Neural cell (in vitro differentiated cells): ENCODE results near the gene TRIM9. TPM values are rescaled to one million over a fixed set of nuclear protein-coding genes. Genes with fewer than 3 reads are reported as not detected.

Source experiments
- H2AFZ ChIP-seq: fragments of 200-600, 300-800 bp; sonication (generic), shearing (Covaris generic); 2 replicates; pipeline ENCODE4 v1.6.0; 2014; ENCODE audit warnings: low read depth, mild to moderate bottlenecking, antibody characterized with exemption, low read length, moderate library complexity
- H3F3A ChIP-seq: fragments of 200-600 bp; shearing (Covaris generic); 2 replicates; pipeline ENCODE4 v1.6.1; 2016; ENCODE audit warnings: mild to moderate bottlenecking, moderate library complexity, mixed read lengths, antibody characterized with exemption, low read length; ENCODE audit not compliant: insufficient read depth, poor library complexity, severe bottlenecking
- H3K27ac ChIP-seq: fragments of 200-600, 300-800 bp; sonication (generic), shearing (Covaris generic); 2 replicates; pipeline ENCODE4 v1.5.1; 2014; ENCODE audit warnings: mild to moderate bottlenecking, low read length, moderate library complexity
- H3K27me3 ChIP-seq: fragments of 300-800, 200-600 bp; sonication (generic), shearing (Covaris generic); 2 replicates; pipeline ENCODE4 v1.6.0; 2014; ENCODE audit warnings: mild to moderate bottlenecking, low read depth, low read length, moderate library complexity; ENCODE audit not compliant: insufficient read depth
- H3K36me3 ChIP-seq: fragments of 300-800, 200-600 bp; sonication (generic), shearing (Covaris generic); 2 replicates; pipeline ENCODE4 v1.5.1; 2014; ENCODE audit warnings: mild to moderate bottlenecking, antibody characterized with exemption, low read length, moderate library complexity; ENCODE audit not compliant: insufficient read depth
- H3K4me2 ChIP-seq: fragments of 300-800, 200-600 bp; sonication (generic), shearing (Covaris generic); 2 replicates; pipeline ENCODE4 v1.6.0; 2014; ENCODE audit warnings: mild to moderate bottlenecking, low read length
- H3K4me3 ChIP-seq: fragments of 300-800, 200-600 bp; sonication (generic), shearing (Covaris generic); 2 replicates; pipeline ENCODE4 v1.5.1; 2014; ENCODE audit warnings: mild to moderate bottlenecking, low read length, moderate library complexity
- H3K79me2 ChIP-seq: fragments of 200-600 bp; shearing (Covaris generic); replicated peaks from 2 replicates; pipeline ENCODE4 v1.6.0; 2014; ENCODE audit warnings: mild to moderate bottlenecking, low read length, moderate library complexity; ENCODE audit not compliant: insufficient read depth
- H3K9ac ChIP-seq: fragments of 300-800, 200-600 bp; sonication (generic), shearing (Covaris generic); 2 replicates; pipeline ENCODE4 v1.6.1; 2016; ENCODE audit warnings: mild to moderate bottlenecking, low read length, mixed read lengths
- H3K9me2 ChIP-seq: fragments of 200-600 bp; shearing (Covaris generic); 2 replicates; pipeline ENCODE4 v1.6.1; 2016; ENCODE audit warnings: mild to moderate bottlenecking, low read length, mixed read lengths; ENCODE audit not compliant: insufficient read depth
- H3K9me3 ChIP-seq: fragments of 200-600, 300-800 bp; sonication (generic), shearing (Covaris generic); 2 replicates; pipeline ENCODE4 v1.6.1; 2016; ENCODE audit warnings: mild to moderate bottlenecking, mixed run types, low read length, moderate library complexity, mixed read lengths
- H4K20me1 ChIP-seq: fragments of 200-600 bp; shearing (Covaris generic); 2 replicates; pipeline ENCODE4 v1.6.1; 2016; ENCODE audit warnings: mild to moderate bottlenecking, mixed run types; ENCODE audit not compliant: insufficient read depth
- EP300 ChIP-seq: fragments of 450-650 bp; conservative IDR thresholded peaks from 2 replicates; pipeline ENCODE4 v1.6.1; 2014; ENCODE audit warnings: antibody characterized with exemption, mild to moderate bottlenecking, moderate library complexity; ENCODE audit not compliant: poor library complexity, severe bottlenecking
- EZH2 ChIP-seq: fragments of 200-600, 300-800 bp; shearing (Covaris generic), sonication (generic); IDR thresholded peaks from 2 replicates; pipeline ENCODE4 v1.6.1; 2014; ENCODE audit warnings: antibody characterized with exemption, low read length, borderline replicate concordance, mild to moderate bottlenecking; ENCODE audit not compliant: insufficient read depth, poor library complexity, severe bottlenecking
- MXI1 ChIP-seq: fragments of 450-650 bp; conservative IDR thresholded peaks from 2 replicates; pipeline ENCODE4 v1.6.1; 2014; ENCODE audit warnings: antibody characterized with exemption, mild to moderate bottlenecking; ENCODE audit not compliant: poor library complexity, severe bottlenecking
- POLR2AphosphoS5 ChIP-seq: IDR thresholded peaks from 2 replicates; pipeline ENCODE4 v1.6.1; 2012
- RAD21 ChIP-seq: fragments of 450-650 bp; conservative IDR thresholded peaks from 2 replicates; pipeline ENCODE4 v1.6.1; 2014; ENCODE audit warnings: antibody characterized with exemption, mild to moderate bottlenecking, moderate library complexity
- SMC3 ChIP-seq: fragments of 450-650 bp; conservative IDR thresholded peaks from 2 replicates; pipeline ENCODE4 v1.6.1; 2014; ENCODE audit warnings: antibody characterized with exemption, mild to moderate bottlenecking, moderate library complexity; ENCODE audit not compliant: poor library complexity
- TAF1 ChIP-seq: IDR thresholded peaks from 2 replicates; pipeline ENCODE4 v1.6.1; 2012; ENCODE audit warnings: low read depth
- polyA plus RNA-seq: library from polyadenylated mRNA; depleted of rRNA; stranded (reverse); fragments of >200 nt; gene quantifications from 2 replicates; pipeline ENCODE4 v1.2.3, GENCODE V29; 2014
- TF ChIP-seq, protein P1 (sequence below): fragments of 450-650 bp; IDR thresholded peaks from 2 replicates; pipeline ENCODE4 v1.5.1; 2014; ENCODE audit warnings: antibody characterized with exemption, mild to moderate bottlenecking, moderate library complexity; ENCODE audit not compliant: poor library complexity, severe bottlenecking
- TF ChIP-seq, protein P2 (sequence below): IDR thresholded peaks from 2 replicates; pipeline ENCODE4 v1.6.1; 2012; ENCODE audit warnings: borderline replicate concordance

TRIM9 gene
- polyA plus RNA-seq, 1 donor from 2014 or later: 15.9 TPM

DNA sequence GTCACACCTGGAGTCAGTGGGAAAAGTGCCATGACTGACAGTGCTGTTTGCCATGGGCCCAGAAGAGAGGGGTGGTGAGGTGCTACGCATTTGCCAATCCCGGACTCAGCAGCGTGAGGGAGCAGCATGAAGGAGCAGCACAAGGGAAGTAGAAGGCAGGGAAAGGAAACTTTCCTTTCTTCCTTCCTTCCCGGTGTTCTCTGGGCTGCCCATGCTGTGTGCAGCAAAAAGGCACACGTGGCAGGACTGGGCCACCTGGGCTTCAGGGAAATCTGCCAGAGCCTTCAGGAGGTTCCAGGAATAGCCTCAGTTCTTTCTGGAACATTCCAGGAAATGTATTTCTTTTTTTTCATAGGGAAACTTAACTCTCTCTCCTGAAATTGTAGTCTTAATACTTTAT, 23.0 kb downstream of the TRIM9 start:
- Histone ChIP-seq H3K9me3 (peaks cover 5% of the 10 kb centered on the region), H3K9me2 (no peaks in the 10 kb centered on the region), H3K36me3 (no peaks in the 10 kb centered on the region), H4K20me1 (no peaks in the 10 kb centered on the region), H3F3A (no peaks in the 10 kb centered on the region), H3K4me3 (no peak overlapping the region), H3K27me3 (no peaks in the 10 kb centered on the region), H2AFZ (no peak overlapping the region), H3K27ac (no peak overlapping the region), H3K4me2 (no peak overlapping the region), H3K9ac (no peak overlapping the region), H3K79me2 (no peaks in the 10 kb centered on the region)
- TF ChIP-seq MXI1 (no peak), EP300 (no peak), EZH2 (no peak), POLR2AphosphoS5 (no peak), SMC3 (no peak)
- TF ChIP-seq, protein P1, sequence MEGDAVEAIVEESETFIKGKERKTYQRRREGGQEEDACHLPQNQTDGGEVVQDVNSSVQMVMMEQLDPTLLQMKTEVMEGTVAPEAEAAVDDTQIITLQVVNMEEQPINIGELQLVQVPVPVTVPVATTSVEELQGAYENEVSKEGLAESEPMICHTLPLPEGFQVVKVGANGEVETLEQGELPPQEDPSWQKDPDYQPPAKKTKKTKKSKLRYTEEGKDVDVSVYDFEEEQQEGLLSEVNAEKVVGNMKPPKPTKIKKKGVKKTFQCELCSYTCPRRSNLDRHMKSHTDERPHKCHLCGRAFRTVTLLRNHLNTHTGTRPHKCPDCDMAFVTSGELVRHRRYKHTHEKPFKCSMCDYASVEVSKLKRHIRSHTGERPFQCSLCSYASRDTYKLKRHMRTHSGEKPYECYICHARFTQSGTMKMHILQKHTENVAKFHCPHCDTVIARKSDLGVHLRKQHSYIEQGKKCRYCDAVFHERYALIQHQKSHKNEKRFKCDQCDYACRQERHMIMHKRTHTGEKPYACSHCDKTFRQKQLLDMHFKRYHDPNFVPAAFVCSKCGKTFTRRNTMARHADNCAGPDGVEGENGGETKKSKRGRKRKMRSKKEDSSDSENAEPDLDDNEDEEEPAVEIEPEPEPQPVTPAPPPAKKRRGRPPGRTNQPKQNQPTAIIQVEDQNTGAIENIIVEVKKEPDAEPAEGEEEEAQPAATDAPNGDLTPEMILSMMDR: no peak

DNA sequence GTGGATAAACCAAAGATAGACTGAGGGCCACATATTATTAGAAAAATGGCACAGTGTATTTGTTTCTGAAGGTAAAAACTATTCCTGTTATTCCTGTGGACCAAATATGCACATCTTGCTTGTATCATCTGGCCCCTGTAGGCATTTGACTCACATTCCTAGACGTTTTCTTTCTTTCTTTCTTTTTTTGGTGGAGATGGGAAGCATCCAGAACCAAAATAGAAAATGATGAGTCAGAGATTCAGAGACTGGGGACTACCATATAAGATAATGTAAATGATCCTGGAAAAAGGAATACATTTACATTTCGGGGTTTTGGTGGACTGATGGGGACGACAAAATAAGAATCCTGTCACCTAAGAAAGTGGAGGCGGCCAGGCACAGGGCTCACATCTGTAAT, 24.2 kb downstream of the TRIM9 start:
- H3K9ac ChIP-seq: no peak overlapping the region
- no peak overlapping the region for H3K27ac ChIP-seq
- H3K36me3 ChIP-seq: no peaks in the 10 kb centered on the region
- no peaks in the 10 kb centered on the region for H4K20me1 ChIP-seq
- H3K27me3 ChIP-seq: no peaks in the 10 kb centered on the region
- peaks cover 5% of the 10 kb centered on the region for H3K9me3 ChIP-seq
- no peaks in the 10 kb centered on the region for H3K79me2 ChIP-seq
- no peak for TF ChIP-seq EZH2
- TF ChIP-seq, protein P2, sequence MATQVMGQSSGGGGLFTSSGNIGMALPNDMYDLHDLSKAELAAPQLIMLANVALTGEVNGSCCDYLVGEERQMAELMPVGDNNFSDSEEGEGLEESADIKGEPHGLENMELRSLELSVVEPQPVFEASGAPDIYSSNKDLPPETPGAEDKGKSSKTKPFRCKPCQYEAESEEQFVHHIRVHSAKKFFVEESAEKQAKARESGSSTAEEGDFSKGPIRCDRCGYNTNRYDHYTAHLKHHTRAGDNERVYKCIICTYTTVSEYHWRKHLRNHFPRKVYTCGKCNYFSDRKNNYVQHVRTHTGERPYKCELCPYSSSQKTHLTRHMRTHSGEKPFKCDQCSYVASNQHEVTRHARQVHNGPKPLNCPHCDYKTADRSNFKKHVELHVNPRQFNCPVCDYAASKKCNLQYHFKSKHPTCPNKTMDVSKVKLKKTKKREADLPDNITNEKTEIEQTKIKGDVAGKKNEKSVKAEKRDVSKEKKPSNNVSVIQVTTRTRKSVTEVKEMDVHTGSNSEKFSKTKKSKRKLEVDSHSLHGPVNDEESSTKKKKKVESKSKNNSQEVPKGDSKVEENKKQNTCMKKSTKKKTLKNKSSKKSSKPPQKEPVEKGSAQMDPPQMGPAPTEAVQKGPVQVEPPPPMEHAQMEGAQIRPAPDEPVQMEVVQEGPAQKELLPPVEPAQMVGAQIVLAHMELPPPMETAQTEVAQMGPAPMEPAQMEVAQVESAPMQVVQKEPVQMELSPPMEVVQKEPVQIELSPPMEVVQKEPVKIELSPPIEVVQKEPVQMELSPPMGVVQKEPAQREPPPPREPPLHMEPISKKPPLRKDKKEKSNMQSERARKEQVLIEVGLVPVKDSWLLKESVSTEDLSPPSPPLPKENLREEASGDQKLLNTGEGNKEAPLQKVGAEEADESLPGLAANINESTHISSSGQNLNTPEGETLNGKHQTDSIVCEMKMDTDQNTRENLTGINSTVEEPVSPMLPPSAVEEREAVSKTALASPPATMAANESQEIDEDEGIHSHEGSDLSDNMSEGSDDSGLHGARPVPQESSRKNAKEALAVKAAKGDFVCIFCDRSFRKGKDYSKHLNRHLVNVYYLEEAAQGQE: no peak
- TF ChIP-seq RAD21: no peak
- TF ChIP-seq SMC3: no peak
- TF ChIP-seq, protein P1: no peak
- TF ChIP-seq EP300: no peak
- no peak for TF ChIP-seq POLR2AphosphoS5
- no peak for TF ChIP-seq MXI1
- no peak for TF ChIP-seq TAF1
- H2AFZ ChIP-seq: no peak overlapping the region
- no peak overlapping the region for H3K4me3 ChIP-seq
- H3K4me2 ChIP-seq: no peak overlapping the region
- no peaks in the 10 kb centered on the region for H3K9me2 ChIP-seq
- H3F3A ChIP-seq: no peaks in the 10 kb centered on the region
